ENCODE data around the gene EXTL1.

The EXTL1 gene

GRCh38 chr1:26060832-26061574 is 39.4 kb downstream of the EXTL1 start:
- DNase-seq (ENCODE audit: insufficient read length, low spot score) (no peak), FAIRE-seq (no peak)
- no peak for TF ChIP-seq CTCF (IDR thresholded peaks at IDR 0.05; ENCODE audit: insufficient read depth, missing control alignments)

- DNase-seq (ENCODE audit: insufficient read length, low spot score) (no peak), FAIRE-seq (no peak)
- TF ChIP-seq CTCF (IDR thresholded peaks at IDR 0.05; ENCODE audit: insufficient read depth, missing control alignments): no peak
Observed at GRCh38 chr1:26064553-26064952, 43.0 kb downstream of the EXTL1 start.

- no peak for FAIRE-seq
- TF ChIP-seq CTCF (IDR thresholded peaks at IDR 0.05; ENCODE audit: insufficient read depth, missing control alignments): no peak
- DNase-seq (ENCODE audit: insufficient read length, low spot score): no peak
Observed at GRCh38 chr1:26066160-26066559, 44.6 kb downstream of the EXTL1 start.

- no peak for TF ChIP-seq CTCF (IDR thresholded peaks at IDR 0.05; ENCODE audit: insufficient read depth, missing control alignments)
- FAIRE-seq (no peak), DNase-seq (ENCODE audit: insufficient read length, low spot score) (no peak)
Observed at GRCh38 chr1:26066857-26067256, 45.3 kb downstream of the EXTL1 start.

- FAIRE-seq: no peak
- TF ChIP-seq CTCF (IDR thresholded peaks at IDR 0.05; ENCODE audit: insufficient read depth, missing control alignments): no peak
- no peak for DNase-seq (ENCODE audit: insufficient read length, low spot score)
Observed at GRCh38 chr1:26067432-26067911, 45.9 kb downstream of the EXTL1 start, which contains the start of gene TRIM63. TSS of gene TRIM63 (minus strand) at chr1:26067630. CDS start at chr1:26067494, 136 bp downstream.

GRCh38 chr1:26069941-26070295 is 48.3 kb downstream of the EXTL1 start:
- no peak for TF ChIP-seq CTCF (IDR thresholded peaks at IDR 0.05; ENCODE audit: insufficient read depth, missing control alignments)
- DNase-seq (ENCODE audit: insufficient read length, low spot score): no peak
- no peak for FAIRE-seq

- FAIRE-seq: no peak
- DNase-seq (ENCODE audit: insufficient read length, low spot score): no peak
- TF ChIP-seq CTCF (IDR thresholded peaks at IDR 0.05; ENCODE audit: insufficient read depth, missing control alignments): no peak
Observed at GRCh38 chr1:26070296-26070962, 48.9 kb downstream of the EXTL1 start.

Measured in D721Med (cell line).